AG20443 (cell line): ENCODE measurements around the gene TMBIM6.
A peak's percentile ranks its signal among the peaks of the same experiment; 100 is the strongest.
"Not testable (repeated sequence)": the region's sequence is repeated elsewhere in the genome, so short reads cannot be mapped to it uniquely, and the experiment has no call there.

Experiments
- DNase-seq: peaks from one replicate; pipeline ENCODE4 v3.0.0; 2012; ENCODE audit warnings: low spot score, mixed read lengths

The TMBIM6 gene

GRCh38 chr12:49730050-49730449 is 11.3 kb upstream of the TMBIM6 start:
- DNase-seq = no peak

GRCh38 chr12:49730568-49731101 is 10.7 kb upstream of the TMBIM6 start:
- no peak for DNase-seq

GRCh38 chr12:49733219-49734017 is 7.9 kb upstream of the TMBIM6 start:
- no peak for DNase-seq

- not testable (repeated sequence) for DNase-seq
These were observed 6.5 kb upstream of the TMBIM6 start for GRCh38 chr12:49734900-49735299.

- peak; percentile 33 for DNase-seq
These were observed 2.6 kb upstream of the TMBIM6 start for GRCh38 chr12:49738721-49739120.

- not testable (repeated sequence) for DNase-seq
These were observed 1.1 kb upstream of the TMBIM6 start for GRCh38 chr12:49740277-49740676.

GRCh38 chr12:49741882-49742620 is 694 bp downstream of the TMBIM6 start:
- DNase-seq = peak; percentile 90

GRCh38 chr12:49744363-49744885 is 3.1 kb downstream of the TMBIM6 start:
- DNase-seq = no peak

GRCh38 chr12:49748306-49748705 is 6.9 kb downstream of the TMBIM6 start:
- DNase-seq = no peak

- DNase-seq = no peak
These were observed 7.4 kb downstream of the TMBIM6 start for GRCh38 chr12:49748800-49749199.

GRCh38 chr12:49750027-49750995 is 9.0 kb downstream of the TMBIM6 start:
- DNase-seq = no peak

- no peak for DNase-seq
These were observed 9.6 kb downstream of the TMBIM6 start for GRCh38 chr12:49750996-49751393.

GRCh38 chr12:49761677-49762467 is 20.5 kb downstream of the TMBIM6 start:
- no peak for DNase-seq

- no peak for DNase-seq
These were observed 21.1 kb downstream of the TMBIM6 start for GRCh38 chr12:49762468-49762847.

GRCh38 chr12:49763006-49763591 is 21.7 kb downstream of the TMBIM6 start:
- DNase-seq = peak; percentile 76

- no peak for DNase-seq
These were observed 22.8 kb downstream of the TMBIM6 start for GRCh38 chr12:49764126-49764525.

GRCh38 chr12:49766115-49766455 is 24.7 kb downstream of the TMBIM6 start:
- no peak for DNase-seq

- peak; percentile 15 for DNase-seq
These were observed 26.0 kb downstream of the TMBIM6 start for GRCh38 chr12:49767333-49767732.

GRCh38 chr12:49773102-49773501 is 31.7 kb downstream of the TMBIM6 start:
- not testable (repeated sequence) for DNase-seq

- peak; percentile 91 for DNase-seq
These were observed 35.1 kb downstream of the TMBIM6 start for GRCh38 chr12:49776413-49776812.

GRCh38 chr12:49776858-49777257 is 35.5 kb downstream of the TMBIM6 start:
- no peak for DNase-seq
